Upper lobe of right lung (tissue), 1 donor: ENCODE results near the gene NGDN. TPM values are rescaled to one million over a fixed set of nuclear protein-coding genes. Genes with fewer than 3 reads are reported as not detected.

ENCODE experiments used
- ATAC-seq: fragments of 200-7000 bp; cut with Tn5 transposase; one replicate; pipeline ENCODE4 v1.9.1; 2020; ENCODE audit warnings: mild to moderate bottlenecking, moderate library complexity
- DNase-seq: peaks from one replicate; pipeline ENCODE4 v3.0.0-alpha.2; 2020
- H3K27ac ChIP-seq: fragments of 200-600 bp; one replicate; pipeline ENCODE4 v1.8.0; 2022
- H3K27me3 ChIP-seq: fragments of 200-600 bp; one replicate; pipeline ENCODE4 v1.8.0; 2022; ENCODE audit warnings: mild to moderate bottlenecking
- H3K36me3 ChIP-seq: fragments of 200-600 bp; one replicate; pipeline ENCODE4 v1.8.0; 2022
- H3K4me1 ChIP-seq: fragments of 200-600 bp; one replicate; pipeline ENCODE4 v1.8.0; 2022
- H3K4me3 ChIP-seq: fragments of 200-600 bp; one replicate; pipeline ENCODE4 v1.8.0; 2022; ENCODE audit warnings: mild to moderate bottlenecking
- H3K9me3 ChIP-seq: fragments of 200-600 bp; one replicate; pipeline ENCODE4 v1.8.0; 2022
- intact Hi-C: fragments of 100-400 bp; cut with DNase I; formaldehyde crosslinking; loops from one replicate; pipeline ENCODE4 v1.11.0; 2022
- total RNA-seq: library from RNA; stranded (reverse); fragmentation: NEBNext Ultra II Directional; extraction: Animal tissue kit (Norgen Biotek cat#: 25700); gene quantifications from one replicate; pipeline ENCODE4 v1.2.1, GENCODE V29; 2021
- TF ChIP-seq, protein P1 (sequence below): fragments of 200-600 bp; IDR thresholded peaks from one replicate; pipeline ENCODE4 v1.8.0; 2022; ENCODE audit warnings: antibody characterized with exemption
- donor health status: DM: no; HTN: yes; CAD: no; lungs with severe emphysema.

NGDN gene
- total RNA-seq, 1 donor from 2014 or later: 32.3 TPM

DNA sequence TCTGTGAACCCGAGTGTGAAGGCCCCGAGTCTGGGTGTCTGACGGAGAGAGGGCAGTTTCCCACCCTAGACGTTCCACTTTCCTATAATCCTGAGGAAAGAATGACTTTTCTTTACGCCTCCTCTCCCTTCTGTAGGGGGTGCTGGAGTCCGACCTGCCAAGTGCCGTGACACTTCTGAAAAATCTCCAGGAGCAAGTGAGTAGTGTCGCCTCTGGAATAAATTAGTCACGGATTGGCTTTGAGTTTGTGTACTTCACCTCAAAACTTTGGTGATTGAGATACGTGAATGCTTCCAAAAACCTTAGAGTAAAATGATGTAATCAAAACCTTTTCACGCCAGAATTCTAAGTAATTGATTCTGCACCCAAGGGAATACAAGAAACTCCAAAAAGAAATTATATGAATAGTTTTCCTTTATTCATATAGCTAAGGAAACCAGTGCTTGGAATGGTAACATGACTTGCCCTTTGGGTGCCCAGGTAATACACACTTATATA, 452 bp downstream of the NGDN start:
- Histone ChIP-seq H3K27ac (peak overlapping the region; percentile 92), H3K9me3 (no peaks in the 10 kb centered on the region), H3K4me1 (peaks cover 8% of the 10 kb centered on the region), H3K27me3 (no peaks in the 10 kb centered on the region), H3K36me3 (peaks cover 44% of the 10 kb centered on the region), H3K4me3 (peak overlapping the region; percentile 83)
- intact Hi-C loops: no loop called here
- DNase-seq (no peak), ATAC-seq (peak; percentile 4)
- TF ChIP-seq, protein P1, sequence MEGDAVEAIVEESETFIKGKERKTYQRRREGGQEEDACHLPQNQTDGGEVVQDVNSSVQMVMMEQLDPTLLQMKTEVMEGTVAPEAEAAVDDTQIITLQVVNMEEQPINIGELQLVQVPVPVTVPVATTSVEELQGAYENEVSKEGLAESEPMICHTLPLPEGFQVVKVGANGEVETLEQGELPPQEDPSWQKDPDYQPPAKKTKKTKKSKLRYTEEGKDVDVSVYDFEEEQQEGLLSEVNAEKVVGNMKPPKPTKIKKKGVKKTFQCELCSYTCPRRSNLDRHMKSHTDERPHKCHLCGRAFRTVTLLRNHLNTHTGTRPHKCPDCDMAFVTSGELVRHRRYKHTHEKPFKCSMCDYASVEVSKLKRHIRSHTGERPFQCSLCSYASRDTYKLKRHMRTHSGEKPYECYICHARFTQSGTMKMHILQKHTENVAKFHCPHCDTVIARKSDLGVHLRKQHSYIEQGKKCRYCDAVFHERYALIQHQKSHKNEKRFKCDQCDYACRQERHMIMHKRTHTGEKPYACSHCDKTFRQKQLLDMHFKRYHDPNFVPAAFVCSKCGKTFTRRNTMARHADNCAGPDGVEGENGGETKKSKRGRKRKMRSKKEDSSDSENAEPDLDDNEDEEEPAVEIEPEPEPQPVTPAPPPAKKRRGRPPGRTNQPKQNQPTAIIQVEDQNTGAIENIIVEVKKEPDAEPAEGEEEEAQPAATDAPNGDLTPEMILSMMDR: no peak

DNA sequence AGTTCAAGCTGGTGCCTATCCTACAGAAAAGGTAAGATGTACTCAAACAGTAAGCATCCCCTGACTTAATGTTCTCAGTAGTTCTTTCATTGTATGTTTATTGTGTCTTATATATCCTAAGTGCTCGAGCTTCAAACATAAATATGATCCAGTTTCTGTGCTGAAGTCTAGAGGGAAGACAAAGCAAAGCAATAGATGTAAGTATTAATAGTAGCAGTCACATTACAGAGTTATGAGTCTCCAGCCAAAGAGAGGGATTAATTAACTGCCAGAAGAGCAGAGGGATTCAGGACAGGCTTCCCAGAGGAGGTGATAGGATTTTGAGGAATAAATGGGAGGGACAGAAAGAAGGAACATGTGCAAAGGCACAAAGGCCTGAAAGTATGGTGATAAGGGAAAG, 1.4 kb downstream of the NGDN start:
- Histone ChIP-seq H3K9me3 (no peaks in the 10 kb centered on the region), H3K4me3 (no peak overlapping the region), H3K4me1 (peaks cover 8% of the 10 kb centered on the region), H3K36me3 (peaks cover 54% of the 10 kb centered on the region), H3K27me3 (no peaks in the 10 kb centered on the region), H3K27ac (no peak overlapping the region)
- ATAC-seq (no peak), DNase-seq (no peak)
- intact Hi-C loops: no loop called here
- TF ChIP-seq, protein P1: no peak

DNA sequence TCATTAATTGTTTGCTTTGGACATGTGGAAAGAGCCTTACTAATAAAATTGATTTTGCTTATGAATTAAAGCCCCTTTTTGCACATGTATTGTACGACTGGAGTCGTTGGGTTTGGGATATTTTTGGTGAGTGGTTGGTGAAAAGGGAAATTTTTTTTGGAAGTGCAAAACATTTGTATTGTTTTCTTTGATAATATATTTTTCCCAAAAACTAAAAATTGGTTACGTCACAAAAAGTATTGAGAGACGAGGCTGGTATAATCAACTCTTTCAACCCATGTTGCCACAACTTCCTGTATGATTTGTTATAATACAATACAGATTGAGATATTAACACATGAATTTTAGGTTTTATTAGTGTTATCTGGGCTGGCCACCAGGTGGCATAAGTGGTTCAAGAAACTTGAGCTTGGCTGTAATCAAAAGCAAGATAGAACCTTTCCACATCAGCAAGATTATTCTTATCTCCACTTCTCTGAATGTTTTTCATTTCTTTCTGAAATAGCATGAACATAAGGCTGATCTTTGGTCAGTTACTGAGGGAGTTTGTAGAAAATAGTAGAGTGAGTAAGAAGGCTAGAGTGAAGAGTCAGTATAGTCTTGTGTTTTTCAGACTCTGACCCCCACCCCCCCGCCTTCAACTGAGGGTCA, 8.7 kb downstream of the NGDN start:
- Histone ChIP-seq H3K9me3 (no peaks in the 10 kb centered on the region), H3K27me3 (no peaks in the 10 kb centered on the region), H3K4me3 (no peak overlapping the region), H3K36me3 (peaks cover 68% of the 10 kb centered on the region), H3K4me1 (no peaks in the 10 kb centered on the region), H3K27ac (no peak overlapping the region)
- intact Hi-C loops: loop anchor here (5.0 kb wide), 1 partner anchor 84 kb away; no protein-coding TSS in a partner anchor
- DNase-seq: no peak
- peak; percentile 81 for ATAC-seq
- TF ChIP-seq, protein P1: peak; percentile 71

DNA sequence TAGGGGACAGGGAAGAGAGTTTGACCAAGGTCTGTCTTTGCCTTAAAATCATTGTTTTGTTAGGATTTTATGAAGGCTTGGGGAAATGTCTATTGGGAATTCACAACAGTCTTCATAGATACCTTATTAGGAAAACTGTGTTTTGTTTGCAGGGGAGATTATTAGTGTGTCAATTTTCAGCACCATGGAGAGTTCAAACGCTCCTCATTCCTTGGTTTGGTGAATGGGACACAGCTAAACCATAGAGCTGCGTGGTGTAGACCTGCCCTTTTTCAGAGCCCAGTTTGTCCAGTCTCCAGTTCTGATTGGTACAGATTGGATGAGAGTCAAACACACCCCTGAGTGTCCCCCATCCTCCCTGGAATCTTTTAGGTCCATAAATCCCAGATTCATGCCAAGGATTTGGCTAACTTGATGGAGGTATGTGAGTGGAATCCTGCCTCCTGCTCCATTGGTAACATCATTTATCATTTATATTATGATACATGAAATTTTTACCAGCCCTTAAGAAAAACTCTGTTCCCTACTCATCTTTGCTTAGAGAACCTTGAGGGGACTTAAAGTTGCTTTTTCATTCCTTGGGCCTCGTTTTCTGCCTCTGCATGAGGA, 12.0 kb downstream of the NGDN start:
- DNase-seq (no peak), ATAC-seq (no peak)
- peaks cover 48% of the 10 kb centered on the region for H3K36me3 ChIP-seq
- no peak overlapping the region for H3K27ac ChIP-seq
- H3K9me3 ChIP-seq: no peaks in the 10 kb centered on the region
- no peak overlapping the region for H3K4me3 ChIP-seq
- TF ChIP-seq, protein P1: no peak
- intact Hi-C loops: no loop called here
- no peaks in the 10 kb centered on the region for H3K27me3 ChIP-seq
- H3K4me1 ChIP-seq: no peaks in the 10 kb centered on the region

DNA sequence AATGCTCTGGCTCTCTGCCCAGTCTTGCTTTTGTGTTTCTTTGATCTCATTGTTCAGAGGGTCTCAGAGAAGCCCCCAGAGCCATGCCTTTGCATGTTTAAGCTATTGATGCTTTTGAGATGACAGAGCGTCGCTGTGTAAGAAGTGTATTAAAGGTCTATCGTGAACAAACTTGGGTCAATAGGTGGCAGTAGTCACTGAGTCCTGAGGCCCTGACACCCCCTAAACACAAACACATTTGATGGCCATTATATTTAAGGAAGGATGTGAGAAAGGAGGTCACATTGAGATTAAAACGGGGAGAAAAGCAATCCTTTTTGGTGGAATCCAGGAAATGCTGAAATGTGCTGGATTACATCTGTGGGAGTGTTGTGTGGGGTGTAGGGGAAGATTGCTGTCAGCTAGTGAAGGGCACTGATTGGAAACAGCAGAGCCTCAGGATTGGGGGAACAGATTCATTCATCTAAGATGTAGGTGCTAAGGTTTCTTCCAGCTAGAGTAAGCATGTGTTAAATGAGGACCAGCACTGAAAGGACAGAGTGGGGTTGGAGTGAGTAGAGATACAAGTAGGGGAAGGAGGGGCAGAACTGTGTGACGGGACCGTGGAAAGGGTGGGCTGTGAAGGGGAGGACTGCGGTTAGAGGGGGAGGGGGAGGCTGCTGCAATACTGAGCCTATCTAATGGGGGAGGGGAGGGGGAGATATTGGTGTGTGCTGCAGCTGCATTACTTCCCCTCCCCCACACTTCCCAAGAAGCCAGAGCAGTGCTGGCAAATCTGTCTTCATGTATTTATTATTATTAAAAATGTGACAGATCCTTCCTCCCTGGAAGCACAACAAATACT, 12.7 kb downstream of the NGDN start:
- intact Hi-C loops: no loop called here
- H3K4me1 ChIP-seq: no peaks in the 10 kb centered on the region
- peaks cover 46% of the 10 kb centered on the region for H3K36me3 ChIP-seq
- no peaks in the 10 kb centered on the region for H3K27me3 ChIP-seq
- DNase-seq: no peak
- H3K27ac ChIP-seq: no peak overlapping the region
- ATAC-seq: no peak
- TF ChIP-seq, protein P1: no peak
- no peaks in the 10 kb centered on the region for H3K9me3 ChIP-seq
- no peak overlapping the region for H3K4me3 ChIP-seq
